HG03025 (cell line): ENCODE results near the gene FAM186B.
"Not testable (repeated sequence)": the region's sequence is repeated elsewhere in the genome, so short reads cannot be mapped to it uniquely, and the experiment has no call there.

Source experiments
- ATAC-seq: cut with Tn5 transposase; IDR thresholded peaks from one replicate; pipeline ENCODE4 v1.9.1; 2021; ENCODE audit warnings: mild to moderate bottlenecking, moderate library complexity; ENCODE audit not compliant: unreplicated experiment, low FRiP score

The FAM186B gene

GRCh38 chr12:49605539-49605938, at the start of gene FAM186B:
FAM186B (minus strand) TSS chr12:49605639; CDS start chr12:49605477, 162 bp downstream.
- ATAC-seq, result not testable (repeated sequence)

GRCh38 chr12:49654715-49655114, 49.3 kb upstream of the FAM186B start:
- ATAC-seq, result no peak

- no peak for ATAC-seq
These were observed 47.6 kb upstream of the FAM186B start for GRCh38 chr12:49652921-49653520.

GRCh38 chr12:49651855-49652254, 46.4 kb upstream of the FAM186B start:
- no peak for ATAC-seq

GRCh38 chr12:49649892-49650291, 44.5 kb upstream of the FAM186B start:
- no peak for ATAC-seq

GRCh38 chr12:49649445-49649844, 44.0 kb upstream of the FAM186B start:
- no peak for ATAC-seq

- ATAC-seq, result no peak
These were observed 43.2 kb upstream of the FAM186B start for GRCh38 chr12:49648712-49649003.

- no peak for ATAC-seq
These were observed 42.6 kb upstream of the FAM186B start for GRCh38 chr12:49647827-49648711.

- no peak for ATAC-seq
These were observed 41.6 kb upstream of the FAM186B start for GRCh38 chr12:49646871-49647654.

- no peak for ATAC-seq
These were observed 40.9 kb upstream of the FAM186B start for GRCh38 chr12:49646331-49646830.

GRCh38 chr12:49645146-49646039, 40.0 kb upstream of the FAM186B start:
- no peak for ATAC-seq

- no peak for ATAC-seq
These were observed 39.2 kb upstream of the FAM186B start for GRCh38 chr12:49644620-49644994.

GRCh38 chr12:49643961-49644619, 38.7 kb upstream of the FAM186B start:
- no peak for ATAC-seq

- ATAC-seq, result no peak
These were observed 37.7 kb upstream of the FAM186B start for GRCh38 chr12:49643135-49643534.

GRCh38 chr12:49642370-49642802, 36.9 kb upstream of the FAM186B start:
- ATAC-seq, result no peak

GRCh38 chr12:49641748-49642369, 36.4 kb upstream of the FAM186B start:
- no peak for ATAC-seq

GRCh38 chr12:49636979-49637755, 31.7 kb upstream of the FAM186B start:
- ATAC-seq, result no peak

GRCh38 chr12:49636574-49636973, 31.1 kb upstream of the FAM186B start:
- no peak for ATAC-seq
